ENCODE data around the gene KCNG2. TPM values are rescaled to one million over a fixed set of nuclear protein-coding genes. Genes with fewer than 3 reads are reported as not detected.

The KCNG2 gene
- total and polyA plus RNA-seq, 2 of the 13 experiments (the other 11 are each of a cell fraction or from before 2014, with no cell fraction given): not detected

DNA sequence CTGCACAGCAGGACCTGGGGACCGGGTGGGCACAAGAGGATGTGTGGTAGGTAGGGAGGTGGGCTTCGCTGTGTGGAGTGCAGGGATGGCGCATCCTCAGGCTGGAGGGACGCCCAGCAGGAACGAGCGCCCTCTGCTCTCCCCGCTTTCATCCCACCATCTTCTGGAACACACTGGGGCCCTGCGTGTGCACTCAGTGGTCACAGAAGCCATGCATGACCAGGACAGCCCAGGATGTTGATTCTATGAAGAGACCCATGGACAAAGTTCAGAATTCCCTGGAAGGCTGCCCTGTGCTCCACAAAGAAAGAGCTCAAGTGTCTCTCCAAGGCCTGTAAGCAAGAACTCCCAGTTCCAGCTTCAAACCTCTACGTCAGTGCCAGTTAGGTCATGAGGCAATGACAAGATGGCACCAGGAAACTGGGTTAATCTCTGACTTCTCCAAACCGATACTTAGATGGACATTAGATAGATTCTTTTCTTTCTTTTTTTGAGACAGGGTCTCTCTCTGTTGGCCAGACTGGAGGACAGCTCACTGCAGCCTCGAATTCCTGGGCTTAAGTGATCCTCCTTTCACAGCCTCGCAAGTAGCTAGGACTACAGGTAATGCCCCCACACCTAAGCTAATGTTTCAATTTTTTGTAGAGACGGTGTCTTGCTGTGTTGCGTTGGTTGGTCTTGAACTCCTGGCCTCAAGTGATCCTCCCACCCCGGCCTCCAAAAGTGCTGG is 150.3 kb downstream of the KCNG2 start (continued):
- TF ChIP-seq, protein P1, sequence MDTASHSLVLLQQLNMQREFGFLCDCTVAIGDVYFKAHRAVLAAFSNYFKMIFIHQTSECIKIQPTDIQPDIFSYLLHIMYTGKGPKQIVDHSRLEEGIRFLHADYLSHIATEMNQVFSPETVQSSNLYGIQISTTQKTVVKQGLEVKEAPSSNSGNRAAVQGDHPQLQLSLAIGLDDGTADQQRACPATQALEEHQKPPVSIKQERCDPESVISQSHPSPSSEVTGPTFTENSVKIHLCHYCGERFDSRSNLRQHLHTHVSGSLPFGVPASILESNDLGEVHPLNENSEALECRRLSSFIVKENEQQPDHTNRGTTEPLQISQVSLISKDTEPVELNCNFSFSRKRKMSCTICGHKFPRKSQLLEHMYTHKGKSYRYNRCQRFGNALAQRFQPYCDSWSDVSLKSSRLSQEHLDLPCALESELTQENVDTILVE (CRISPR knock-in tag; IDR thresholded peaks at IDR 0.05): 0 out of 2 replicates have a peak, but pooled peaks have one; percentile 33
- TF ChIP-seq ZFY (CRISPR knock-in tag; IDR thresholded peaks at IDR 0.05): peak; percentile 21; the same call in 1 of the 2 replicates
- no peak for TF ChIP-seq MEIS1 (CRISPR knock-in tag; IDR thresholded peaks at IDR 0.05; ENCODE audit: borderline replicate concordance)
- peak; percentile 67 for TF ChIP-seq IRF2 (CRISPR knock-in tag; IDR thresholded peaks at IDR 0.05)
- peak; percentile 77 for TF ChIP-seq SAP130 (CRISPR knock-in tag; IDR thresholded peaks at IDR 0.05; ENCODE audit: low read depth)
- TF ChIP-seq, protein P2, sequence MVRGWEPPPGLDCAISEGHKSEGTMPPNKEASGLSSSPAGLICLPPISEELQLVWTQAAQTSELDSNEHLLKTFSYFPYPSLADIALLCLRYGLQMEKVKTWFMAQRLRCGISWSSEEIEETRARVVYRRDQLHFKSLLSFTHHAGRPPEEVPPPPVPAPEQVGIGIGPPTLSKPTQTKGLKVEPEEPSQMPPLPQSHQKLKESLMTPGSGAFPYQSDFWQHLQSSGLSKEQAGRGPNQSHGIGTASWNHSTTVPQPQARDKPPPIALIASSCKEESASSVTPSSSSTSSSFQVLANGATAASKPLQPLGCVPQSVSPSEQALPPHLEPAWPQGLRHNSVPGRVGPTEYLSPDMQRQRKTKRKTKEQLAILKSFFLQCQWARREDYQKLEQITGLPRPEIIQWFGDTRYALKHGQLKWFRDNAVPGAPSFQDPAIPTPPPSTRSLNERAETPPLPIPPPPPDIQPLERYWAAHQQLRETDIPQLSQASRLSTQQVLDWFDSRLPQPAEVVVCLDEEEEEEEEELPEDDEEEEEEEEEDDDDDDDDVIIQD (CRISPR knock-in tag; IDR thresholded peaks at IDR 0.05; ENCODE audit: low read depth): peak; percentile 50; the same call in 1 of the 2 replicates
- TF ChIP-seq KLF16 (CRISPR knock-in tag; IDR thresholded peaks at IDR 0.05): peak in 1 of 2 experiments; percentile 36; a peak in 1 of 4 replicates
- TF ChIP-seq ZNF17 (CRISPR knock-in tag; IDR thresholded peaks at IDR 0.05): no peak
- TF ChIP-seq, protein P3, sequence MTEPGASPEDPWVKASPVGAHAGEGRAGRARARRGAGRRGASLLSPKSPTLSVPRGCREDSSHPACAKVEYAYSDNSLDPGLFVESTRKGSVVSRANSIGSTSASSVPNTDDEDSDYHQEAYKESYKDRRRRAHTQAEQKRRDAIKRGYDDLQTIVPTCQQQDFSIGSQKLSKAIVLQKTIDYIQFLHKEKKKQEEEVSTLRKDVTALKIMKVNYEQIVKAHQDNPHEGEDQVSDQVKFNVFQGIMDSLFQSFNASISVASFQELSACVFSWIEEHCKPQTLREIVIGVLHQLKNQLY (CRISPR knock-in tag; IDR thresholded peaks at IDR 0.05): peak; percentile 96
- TF ChIP-seq ZNF180 (CRISPR knock-in tag; IDR thresholded peaks at IDR 0.05; ENCODE audit: borderline replicate concordance, low read depth): no peak
- TF ChIP-seq, protein P4, sequence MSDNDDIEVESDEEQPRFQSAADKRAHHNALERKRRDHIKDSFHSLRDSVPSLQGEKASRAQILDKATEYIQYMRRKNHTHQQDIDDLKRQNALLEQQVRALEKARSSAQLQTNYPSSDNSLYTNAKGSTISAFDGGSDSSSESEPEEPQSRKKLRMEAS (IDR thresholded peaks at IDR 0.05): peak; percentile 52; the same call in 1 of the 2 replicates
- peak; percentile 52; the same call in 1 of the 2 replicates for TF ChIP-seq ETV5 (CRISPR knock-in tag; IDR thresholded peaks at IDR 0.05; ENCODE audit: borderline replicate concordance)
- TF ChIP-seq NFIC (IDR thresholded peaks at IDR 0.05; ENCODE audit: low read length): 0 out of 2 replicates have a peak, but pooled peaks have one; percentile 36
- TF ChIP-seq CREM (IDR thresholded peaks at IDR 0.05): 0 out of 2 replicates have a peak, but pooled peaks have one; percentile 20
- no peak for TF ChIP-seq CREM (CRISPR knock-in tag; IDR thresholded peaks at IDR 0.05)
- no peak for TF ChIP-seq JUND (CRISPR knock-in tag; IDR thresholded peaks at IDR 0.05)
- TF ChIP-seq, protein P5, sequence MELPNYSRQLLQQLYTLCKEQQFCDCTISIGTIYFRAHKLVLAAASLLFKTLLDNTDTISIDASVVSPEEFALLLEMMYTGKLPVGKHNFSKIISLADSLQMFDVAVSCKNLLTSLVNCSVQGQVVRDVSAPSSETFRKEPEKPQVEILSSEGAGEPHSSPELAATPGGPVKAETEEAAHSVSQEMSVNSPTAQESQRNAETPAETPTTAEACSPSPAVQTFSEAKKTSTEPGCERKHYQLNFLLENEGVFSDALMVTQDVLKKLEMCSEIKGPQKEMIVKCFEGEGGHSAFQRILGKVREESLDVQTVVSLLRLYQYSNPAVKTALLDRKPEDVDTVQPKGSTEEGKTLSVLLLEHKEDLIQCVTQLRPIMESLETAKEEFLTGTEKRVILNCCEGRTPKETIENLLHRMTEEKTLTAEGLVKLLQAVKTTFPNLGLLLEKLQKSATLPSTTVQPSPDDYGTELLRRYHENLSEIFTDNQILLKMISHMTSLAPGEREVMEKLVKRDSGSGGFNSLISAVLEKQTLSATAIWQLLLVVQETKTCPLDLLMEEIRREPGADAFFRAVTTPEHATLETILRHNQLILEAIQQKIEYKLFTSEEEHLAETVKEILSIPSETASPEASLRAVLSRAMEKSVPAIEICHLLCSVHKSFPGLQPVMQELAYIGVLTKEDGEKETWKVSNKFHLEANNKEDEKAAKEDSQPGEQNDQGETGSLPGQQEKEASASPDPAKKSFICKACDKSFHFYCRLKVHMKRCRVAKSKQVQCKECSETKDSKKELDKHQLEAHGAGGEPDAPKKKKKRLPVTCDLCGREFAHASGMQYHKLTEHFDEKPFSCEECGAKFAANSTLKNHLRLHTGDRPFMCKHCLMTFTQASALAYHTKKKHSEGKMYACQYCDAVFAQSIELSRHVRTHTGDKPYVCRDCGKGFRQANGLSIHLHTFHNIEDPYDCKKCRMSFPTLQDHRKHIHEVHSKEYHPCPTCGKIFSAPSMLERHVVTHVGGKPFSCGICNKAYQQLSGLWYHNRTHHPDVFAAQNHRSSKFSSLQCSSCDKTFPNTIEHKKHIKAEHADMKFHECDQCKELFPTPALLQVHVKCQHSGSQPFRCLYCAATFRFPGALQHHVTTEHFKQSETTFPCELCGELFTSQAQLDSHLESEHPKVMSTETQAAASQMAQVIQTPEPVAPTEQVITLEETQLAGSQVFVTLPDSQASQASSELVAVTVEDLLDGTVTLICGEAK (IDR thresholded peaks at IDR 0.05): no peak
- TF ChIP-seq, protein P5 (CRISPR knock-in tag; IDR thresholded peaks at IDR 0.05): 0 out of 2 replicates have a peak, but pooled peaks have one; percentile 39

All from HepG2 (cell line).